GM23338 (cell line): ENCODE measurements around the gene MCTP1. TPM values are rescaled to one million over a fixed set of nuclear protein-coding genes. Genes with fewer than 3 reads are reported as not detected.

Experiments
- ATAC-seq: fragments of 200-7000 bp; cut with Tn5 transposase; 3 replicates; pipeline ENCODE4 v1.9.1; 2020
- DNase-seq: peaks from one replicate; pipeline ENCODE4 v3.0.0-alpha.2; 2015; ENCODE audit warnings: low spot score
- H2AFZ ChIP-seq: fragments of 200-600 bp; sonication (generic); 2 replicates; pipeline ENCODE4 v1.8.0; 2016; ENCODE audit warnings: antibody characterized with exemption, mild to moderate bottlenecking, moderate library complexity
- H3F3A ChIP-seq: fragments of 200-600 bp; sonication (generic); replicated peaks from 2 replicates; pipeline ENCODE4 v1.8.0; 2017; ENCODE audit warnings: antibody characterized with exemption, mixed run types, low read depth
- H3K27ac ChIP-seq: fragments of 200-600 bp; sonication (generic); 2 replicates; pipeline ENCODE4 v1.6.1; 2016; ENCODE audit warnings: low read depth
- H3K27me3 ChIP-seq: fragments of 200-600 bp; sonication (generic); 2 replicates; pipeline ENCODE4 v1.8.0; 2016; ENCODE audit warnings: mild to moderate bottlenecking, mixed run types, moderate library complexity; ENCODE audit not compliant: insufficient read depth
- H3K36me3 ChIP-seq: fragments of 200-600 bp; sonication (generic); 2 replicates; pipeline ENCODE4 v1.8.0; 2016; ENCODE audit warnings: mild to moderate bottlenecking; ENCODE audit not compliant: insufficient read depth
- H3K4me1 ChIP-seq: fragments of 200-600 bp; sonication (generic); 2 replicates; pipeline ENCODE4 v1.8.0; 2016; ENCODE audit warnings: mild to moderate bottlenecking, moderate library complexity; ENCODE audit not compliant: insufficient read depth
- H3K4me2 ChIP-seq: fragments of 200-600 bp; sonication (generic); 2 replicates; pipeline ENCODE4 v1.7.1; 2017; ENCODE audit warnings: mixed run types
- H3K4me3 ChIP-seq: fragments of 200-600 bp; sonication (generic); 2 replicates; pipeline ENCODE4 v1.6.1; 2016; ENCODE audit warnings: mixed run types
- H3K79me2 ChIP-seq: fragments of 200-600 bp; sonication (generic); replicated peaks from 2 replicates; pipeline ENCODE4 v1.8.0; 2017; ENCODE audit warnings: mild to moderate bottlenecking; ENCODE audit not compliant: insufficient read depth
- H3K9me2 ChIP-seq: fragments of 200-600 bp; sonication (generic); 2 replicates; pipeline ENCODE4 v1.8.0; 2017; ENCODE audit not compliant: insufficient read depth
- H4K20me1 ChIP-seq: fragments of 200-600 bp; sonication (generic); replicated peaks from 2 replicates; pipeline ENCODE4 v1.8.0; 2017; ENCODE audit warnings: mild to moderate bottlenecking; ENCODE audit not compliant: insufficient read depth
- H3K27ac Mint-ChIP-seq: 2 replicates; pipeline ENCODE4 v1.8.0; 2020; ENCODE audit warnings: inconsistent platforms, mild to moderate bottlenecking, moderate library complexity, mixed read lengths
- H3K27me3 Mint-ChIP-seq: 3 replicates; pipeline ENCODE4 v1.8.0; 2022; ENCODE audit warnings: low read depth, mild to moderate bottlenecking, moderate library complexity, mixed read lengths, inconsistent platforms; ENCODE audit not compliant: insufficient read depth, poor library complexity
- H3K36me3 Mint-ChIP-seq: 3 replicates; pipeline ENCODE4 v1.8.0; 2021; ENCODE audit warnings: low read depth, mild to moderate bottlenecking, inconsistent platforms, moderate library complexity, mixed read lengths
- H3K4me1 Mint-ChIP-seq: 3 replicates; pipeline ENCODE4 v1.8.0; 2020; ENCODE audit warnings: mild to moderate bottlenecking, inconsistent platforms, mixed read lengths
- H3K4me3 Mint-ChIP-seq: 3 replicates; pipeline ENCODE4 v1.8.0; 2021; ENCODE audit warnings: moderate library complexity, mild to moderate bottlenecking, inconsistent platforms, mixed read lengths
- H3K9me3 Mint-ChIP-seq: 3 replicates; pipeline ENCODE4 v1.8.0; 2020; ENCODE audit warnings: moderate library complexity, mild to moderate bottlenecking, inconsistent platforms, mixed read lengths
- CREB1 ChIP-seq: fragments of 250-450 bp; sonication (Bioruptor Pico); IDR thresholded peaks from 2 replicates; pipeline ENCODE4 v1.5.0; 2020; ENCODE audit warnings: low read depth, mild to moderate bottlenecking, moderate library complexity
- ETS1 ChIP-seq: IDR thresholded peaks from 2 replicates; pipeline ENCODE4 v1.6.1; 2016; ENCODE audit warnings: antibody characterized with exemption
- EZH2 ChIP-seq: fragments of 200-600 bp; sonication (generic); IDR thresholded peaks from one replicate; pipeline ENCODE4 v1.8.0; 2017; ENCODE audit warnings: antibody characterized with exemption, mild to moderate bottlenecking, low read depth; ENCODE audit not compliant: unreplicated experiment
- EZH2phosphoT487 ChIP-seq: fragments of 200-600 bp; sonication (generic); IDR thresholded peaks from one replicate; pipeline ENCODE4 v1.8.1; 2018; ENCODE audit warnings: antibody characterized with exemption; ENCODE audit not compliant: unreplicated experiment
- JUNB ChIP-seq: IDR thresholded peaks from one replicate; pipeline ENCODE4 v1.6.1; 2016; ENCODE audit warnings: antibody characterized with exemption; ENCODE audit not compliant: unreplicated experiment
- NANOG ChIP-seq: IDR thresholded peaks from 2 replicates; pipeline ENCODE4 v1.6.1; 2016; ENCODE audit warnings: antibody characterized with exemption, borderline replicate concordance
- POLR2AphosphoS5 ChIP-seq: IDR thresholded peaks from 2 replicates; pipeline ENCODE4 v1.6.1; 2016; ENCODE audit warnings: antibody characterized with exemption, low read depth
- STAT1 ChIP-seq: IDR thresholded peaks from one replicate; pipeline ENCODE4 v1.6.1; 2016; ENCODE audit warnings: antibody characterized with exemption; ENCODE audit not compliant: unreplicated experiment
- ZNF114 ChIP-seq: fragments of 250-450 bp; sonication (Bioruptor Pico); IDR thresholded peaks from 2 replicates; pipeline ENCODE4 v1.5.0; 2020; ENCODE audit warnings: mild to moderate bottlenecking, moderate library complexity
- ZNF331 ChIP-seq: fragments of 250-450 bp; sonication (Bioruptor Pico); IDR thresholded peaks from 2 replicates; pipeline ENCODE4 v1.5.0; 2020; ENCODE audit warnings: low read depth, mild to moderate bottlenecking, moderate library complexity
- polyA plus RNA-seq: library from polyadenylated mRNA; unstranded; fragments of >200 nt; fragmentation: Nextera tagmentation; extraction: Ambion mirVana; gene quantifications from 2 replicates; pipeline ENCODE4 v1.2.1, GENCODE V29; 2016
- total RNA-seq: library from RNA; depleted of rRNA; stranded (reverse); fragments of >200 nt; shearing (Covaris generic); gene quantifications from 2 replicates; pipeline ENCODE4 v1.2.3, GENCODE V29; 2014
- TF ChIP-seq, protein P1 (sequence below), 2 experiments: fragments of 200-600 bp in 1 of 2; sonication (generic) in 1 of 2; conservative IDR thresholded peaks; 2 replicates each; pipeline versions ENCODE4 v1.5.1 to v1.6.1; 2016 to 2017; ENCODE audit warnings: antibody characterized with exemption in 2 of 2, low read depth in 2 of 2, mild to moderate bottlenecking in 2 of 2, moderate library complexity in 1 of 2
- TF ChIP-seq, protein P2 (sequence below): fragments of 250-450 bp; sonication (Bioruptor Pico); IDR thresholded peaks from 2 replicates; pipeline ENCODE4 v1.5.0; 2020; ENCODE audit warnings: mild to moderate bottlenecking, moderate library complexity

The MCTP1 gene
- total and polyA plus RNA-seq, 2 experiments from 2014 or later: 3.7 to 4.2 TPM

GRCh38 chr5:95045181-95045965 lies 239.5 kb downstream of the MCTP1 start:
- peaks cover 5% of the 10 kb centered on the region; the same call in 1 of the 3 replicates for H3K4me1 Mint-ChIP-seq
- no peaks in the 10 kb centered on the region for H3K27me3 ChIP-seq
- no peaks in the 10 kb centered on the region for H3K79me2 ChIP-seq
- no peak overlapping the region for H3K4me2 ChIP-seq
- no peaks in the 10 kb centered on the region for H4K20me1 ChIP-seq
- no peak for TF ChIP-seq ZNF114
- no peak for TF ChIP-seq EZH2phosphoT487
- no peak for TF ChIP-seq ZNF331 (CRISPR knock-in tag)
- no peak for TF ChIP-seq EZH2
- TF ChIP-seq STAT1: no peak
- TF ChIP-seq NANOG: no peak
- no peak for TF ChIP-seq ETS1
- TF ChIP-seq CREB1 (CRISPR knock-in tag): no peak
- TF ChIP-seq, protein P1, sequence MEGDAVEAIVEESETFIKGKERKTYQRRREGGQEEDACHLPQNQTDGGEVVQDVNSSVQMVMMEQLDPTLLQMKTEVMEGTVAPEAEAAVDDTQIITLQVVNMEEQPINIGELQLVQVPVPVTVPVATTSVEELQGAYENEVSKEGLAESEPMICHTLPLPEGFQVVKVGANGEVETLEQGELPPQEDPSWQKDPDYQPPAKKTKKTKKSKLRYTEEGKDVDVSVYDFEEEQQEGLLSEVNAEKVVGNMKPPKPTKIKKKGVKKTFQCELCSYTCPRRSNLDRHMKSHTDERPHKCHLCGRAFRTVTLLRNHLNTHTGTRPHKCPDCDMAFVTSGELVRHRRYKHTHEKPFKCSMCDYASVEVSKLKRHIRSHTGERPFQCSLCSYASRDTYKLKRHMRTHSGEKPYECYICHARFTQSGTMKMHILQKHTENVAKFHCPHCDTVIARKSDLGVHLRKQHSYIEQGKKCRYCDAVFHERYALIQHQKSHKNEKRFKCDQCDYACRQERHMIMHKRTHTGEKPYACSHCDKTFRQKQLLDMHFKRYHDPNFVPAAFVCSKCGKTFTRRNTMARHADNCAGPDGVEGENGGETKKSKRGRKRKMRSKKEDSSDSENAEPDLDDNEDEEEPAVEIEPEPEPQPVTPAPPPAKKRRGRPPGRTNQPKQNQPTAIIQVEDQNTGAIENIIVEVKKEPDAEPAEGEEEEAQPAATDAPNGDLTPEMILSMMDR (conservative IDR thresholded peaks at IDR 0.05; ENCODE audit: low read depth in 2 of 2): no peak
- TF ChIP-seq, protein P2, sequence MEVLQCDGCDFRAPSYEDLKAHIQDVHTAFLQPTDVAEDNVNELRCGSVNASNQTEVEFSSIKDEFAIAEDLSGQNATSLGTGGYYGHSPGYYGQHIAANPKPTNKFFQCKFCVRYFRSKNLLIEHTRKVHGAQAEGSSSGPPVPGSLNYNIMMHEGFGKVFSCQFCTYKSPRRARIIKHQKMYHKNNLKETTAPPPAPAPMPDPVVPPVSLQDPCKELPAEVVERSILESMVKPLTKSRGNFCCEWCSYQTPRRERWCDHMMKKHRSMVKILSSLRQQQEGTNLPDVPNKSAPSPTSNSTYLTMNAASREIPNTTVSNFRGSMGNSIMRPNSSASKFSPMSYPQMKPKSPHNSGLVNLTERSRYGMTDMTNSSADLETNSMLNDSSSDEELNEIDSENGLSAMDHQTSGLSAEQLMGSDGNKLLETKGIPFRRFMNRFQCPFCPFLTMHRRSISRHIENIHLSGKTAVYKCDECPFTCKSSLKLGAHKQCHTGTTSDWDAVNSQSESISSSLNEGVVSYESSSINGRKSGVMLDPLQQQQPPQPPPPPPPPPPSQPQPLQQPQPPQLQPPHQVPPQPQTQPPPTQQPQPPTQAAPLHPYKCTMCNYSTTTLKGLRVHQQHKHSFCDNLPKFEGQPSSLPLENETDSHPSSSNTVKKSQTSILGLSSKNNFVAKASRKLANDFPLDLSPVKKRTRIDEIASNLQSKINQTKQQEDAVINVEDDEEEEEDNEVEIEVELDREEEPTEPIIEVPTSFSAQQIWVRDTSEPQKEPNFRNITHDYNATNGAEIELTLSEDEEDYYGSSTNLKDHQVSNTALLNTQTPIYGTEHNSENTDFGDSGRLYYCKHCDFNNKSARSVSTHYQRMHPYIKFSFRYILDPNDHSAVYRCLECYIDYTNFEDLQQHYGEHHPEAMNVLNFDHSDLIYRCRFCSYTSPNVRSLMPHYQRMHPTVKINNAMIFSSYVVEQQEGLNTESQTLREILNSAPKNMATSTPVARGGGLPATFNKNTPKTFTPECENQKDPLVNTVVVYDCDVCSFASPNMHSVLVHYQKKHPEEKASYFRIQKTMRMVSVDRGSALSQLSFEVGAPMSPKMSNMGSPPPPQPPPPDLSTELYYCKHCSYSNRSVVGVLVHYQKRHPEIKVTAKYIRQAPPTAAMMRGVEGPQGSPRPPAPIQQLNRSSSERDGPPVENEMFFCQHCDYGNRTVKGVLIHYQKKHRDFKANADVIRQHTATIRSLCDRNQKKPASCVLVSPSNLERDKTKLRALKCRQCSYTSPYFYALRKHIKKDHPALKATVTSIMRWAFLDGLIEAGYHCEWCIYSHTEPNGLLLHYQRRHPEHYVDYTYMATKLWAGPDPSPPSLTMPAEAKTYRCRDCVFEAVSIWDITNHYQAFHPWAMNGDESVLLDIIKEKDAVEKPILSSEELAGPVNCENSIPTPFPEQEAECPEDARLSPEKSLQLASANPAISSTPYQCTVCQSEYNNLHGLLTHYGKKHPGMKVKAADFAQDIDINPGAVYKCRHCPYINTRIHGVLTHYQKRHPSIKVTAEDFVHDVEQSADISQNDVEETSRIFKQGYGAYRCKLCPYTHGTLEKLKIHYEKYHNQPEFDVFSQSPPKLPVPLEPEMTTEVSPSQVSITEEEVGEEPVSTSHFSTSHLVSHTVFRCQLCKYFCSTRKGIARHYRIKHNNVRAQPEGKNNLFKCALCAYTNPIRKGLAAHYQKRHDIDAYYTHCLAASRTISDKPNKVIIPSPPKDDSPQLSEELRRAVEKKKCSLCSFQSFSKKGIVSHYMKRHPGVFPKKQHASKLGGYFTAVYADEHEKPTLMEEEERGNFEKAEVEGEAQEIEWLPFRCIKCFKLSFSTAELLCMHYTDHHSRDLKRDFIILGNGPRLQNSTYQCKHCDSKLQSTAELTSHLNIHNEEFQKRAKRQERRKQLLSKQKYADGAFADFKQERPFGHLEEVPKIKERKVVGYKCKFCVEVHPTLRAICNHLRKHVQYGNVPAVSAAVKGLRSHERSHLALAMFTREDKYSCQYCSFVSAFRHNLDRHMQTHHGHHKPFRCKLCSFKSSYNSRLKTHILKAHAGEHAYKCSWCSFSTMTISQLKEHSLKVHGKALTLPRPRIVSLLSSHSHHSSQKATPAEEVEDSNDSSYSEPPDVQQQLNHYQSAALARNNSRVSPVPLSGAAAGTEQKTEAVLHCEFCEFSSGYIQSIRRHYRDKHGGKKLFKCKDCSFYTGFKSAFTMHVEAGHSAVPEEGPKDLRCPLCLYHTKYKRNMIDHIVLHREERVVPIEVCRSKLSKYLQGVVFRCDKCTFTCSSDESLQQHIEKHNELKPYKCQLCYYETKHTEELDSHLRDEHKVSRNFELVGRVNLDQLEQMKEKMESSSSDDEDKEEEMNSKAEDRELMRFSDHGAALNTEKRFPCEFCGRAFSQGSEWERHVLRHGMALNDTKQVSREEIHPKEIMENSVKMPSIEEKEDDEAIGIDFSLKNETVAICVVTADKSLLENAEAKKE (CRISPR knock-in tag): no peak
- TF ChIP-seq JUNB: no peak
- no peak for TF ChIP-seq POLR2AphosphoS5
- no peak overlapping the region for H2AFZ ChIP-seq
- H3K36me3 ChIP-seq: no peaks in the 10 kb centered on the region
- no peaks in the 10 kb centered on the region; the same call in 2 of the 3 replicates for H3K36me3 Mint-ChIP-seq
- no peak overlapping the region for H3K27ac ChIP-seq
- no peak overlapping the region for H3K27ac Mint-ChIP-seq
- H3K4me3 Mint-ChIP-seq: no peak overlapping the region
- H3K27me3 Mint-ChIP-seq: no peaks in the 10 kb centered on the region
- DNase-seq (no peak), ATAC-seq (no peak)
- no peak overlapping the region for H3K4me3 ChIP-seq
- H3K4me1 ChIP-seq: no peaks in the 10 kb centered on the region
- H3K9me2 ChIP-seq: peaks cover 4% of the 10 kb centered on the region; the same call in 1 of the 2 replicates
- no peaks in the 10 kb centered on the region for H3F3A ChIP-seq
- H3K9me3 Mint-ChIP-seq: no peaks in the 10 kb centered on the region; the same call in 2 of the 3 replicates
